HG03575 (cell line): Measurements from ENCODE around the gene TMEM141.

ENCODE experiments used
- ATAC-seq: cut with Tn5 transposase; IDR thresholded peaks from one replicate; pipeline ENCODE4 v1.9.1; 2021; ENCODE audit not compliant: unreplicated experiment, insufficient number of reproducible peaks, low FRiP score; ENCODE audit errors: extremely low read depth

The TMEM141 gene

GRCh38 chr9:136805207-136805740 is 14.1 kb downstream of the TMEM141 start:
- no peak for ATAC-seq

- ATAC-seq: no peak
These were observed 14.9 kb downstream of the TMEM141 start for GRCh38 chr9:136806067-136806466.

GRCh38 chr9:136806631-136807201 is 15.6 kb downstream of the TMEM141 start:
- ATAC-seq: no peak

GRCh38 chr9:136807281-136808074 is 16.3 kb downstream of the TMEM141 start, which contains the start of gene RABL6:
Gene RABL6 (plus strand): TSS chr9:136807948. CDS start chr9:136808197, 249 bp downstream.
- no peak for ATAC-seq

GRCh38 chr9:136808075-136808805 is 17.1 kb downstream of the TMEM141 start:
- no peak for ATAC-seq

- ATAC-seq: no peak
These were observed 17.6 kb downstream of the TMEM141 start for GRCh38 chr9:136808806-136809158.

GRCh38 chr9:136814725-136815421 is 23.7 kb downstream of the TMEM141 start:
- ATAC-seq: no peak

GRCh38 chr9:136815422-136815782 is 24.3 kb downstream of the TMEM141 start:
- ATAC-seq: no peak

GRCh38 chr9:136820971-136821825 is 30.1 kb downstream of the TMEM141 start:
- no peak for ATAC-seq

- no peak for ATAC-seq
These were observed 30.8 kb downstream of the TMEM141 start for GRCh38 chr9:136821826-136822544.

GRCh38 chr9:136823136-136824046 is 32.2 kb downstream of the TMEM141 start:
- no peak for ATAC-seq

- ATAC-seq: no peak
These were observed 33.5 kb downstream of the TMEM141 start for GRCh38 chr9:136824496-136825225.

GRCh38 chr9:136825295-136826187 is 34.4 kb downstream of the TMEM141 start:
- ATAC-seq: no peak

GRCh38 chr9:136826188-136826541 is 35.0 kb downstream of the TMEM141 start:
- ATAC-seq: no peak
